NCI-H82 (cell line): ENCODE results near the gene UGT8.
"Not testable (repeated sequence)": the region's sequence is repeated elsewhere in the genome, so short reads cannot be mapped to it uniquely, and the experiment has no call there.

ENCODE experiments used
- DNase-seq: peaks from one replicate; lab custom pipeline; 2025; lab: John Stamatoyannopoulos, UW

The UGT8 gene, protein sequence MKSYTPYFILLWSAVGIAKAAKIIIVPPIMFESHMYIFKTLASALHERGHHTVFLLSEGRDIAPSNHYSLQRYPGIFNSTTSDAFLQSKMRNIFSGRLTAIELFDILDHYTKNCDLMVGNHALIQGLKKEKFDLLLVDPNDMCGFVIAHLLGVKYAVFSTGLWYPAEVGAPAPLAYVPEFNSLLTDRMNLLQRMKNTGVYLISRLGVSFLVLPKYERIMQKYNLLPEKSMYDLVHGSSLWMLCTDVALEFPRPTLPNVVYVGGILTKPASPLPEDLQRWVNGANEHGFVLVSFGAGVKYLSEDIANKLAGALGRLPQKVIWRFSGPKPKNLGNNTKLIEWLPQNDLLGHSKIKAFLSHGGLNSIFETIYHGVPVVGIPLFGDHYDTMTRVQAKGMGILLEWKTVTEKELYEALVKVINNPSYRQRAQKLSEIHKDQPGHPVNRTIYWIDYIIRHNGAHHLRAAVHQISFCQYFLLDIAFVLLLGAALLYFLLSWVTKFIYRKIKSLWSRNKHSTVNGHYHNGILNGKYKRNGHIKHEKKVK

DNA sequence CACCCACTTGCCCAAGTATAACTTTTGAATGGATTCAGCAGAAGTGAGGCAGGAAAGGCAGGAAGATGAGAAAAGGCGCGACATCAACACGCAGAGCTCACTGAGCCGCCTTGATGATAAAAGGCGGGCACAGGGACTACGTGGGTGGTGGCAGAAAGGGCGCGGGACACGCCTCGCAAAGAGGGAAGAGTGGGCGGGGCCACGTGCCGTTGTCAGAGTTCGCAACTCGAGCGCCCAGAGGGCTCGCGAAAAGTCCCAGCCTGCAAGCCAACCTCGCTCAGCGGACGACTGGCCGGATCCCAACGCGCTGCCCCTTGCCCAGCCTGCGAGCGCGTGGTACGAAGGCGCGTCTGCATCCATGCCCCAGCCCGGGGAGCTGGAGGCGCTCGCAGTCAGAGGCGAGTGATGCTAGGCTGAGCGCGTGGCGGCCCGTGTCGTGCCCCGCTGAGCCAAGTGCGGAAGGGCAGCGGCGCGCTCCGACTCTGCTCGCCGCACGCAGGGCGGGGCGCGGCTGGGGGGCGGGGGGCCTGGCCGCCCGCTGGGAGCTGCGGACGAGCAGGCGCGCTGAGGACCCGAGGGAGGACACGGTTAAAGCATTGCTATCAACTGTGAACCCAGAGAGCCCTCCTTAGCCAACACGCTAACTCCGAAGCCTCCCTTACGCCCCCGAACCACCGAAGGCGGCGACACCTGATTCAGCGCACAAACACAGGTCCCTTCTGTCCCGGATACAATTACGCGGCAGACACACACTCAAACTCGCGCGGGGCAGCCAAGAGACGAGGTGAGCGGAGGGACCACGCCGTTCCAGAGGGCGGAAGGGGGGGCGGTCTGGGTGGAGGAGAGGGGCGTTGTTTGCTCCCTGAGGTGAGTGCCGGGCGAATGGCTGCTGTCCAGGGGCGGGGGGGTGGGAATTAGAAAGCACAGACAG, at the start of gene UGT8:
Gene UGT8 (plus strand): TSS at position 617 of the 931 bp plus-strand sequence. CDS start 24,074 bp downstream, outside the sequence.
- DNase-seq, result peak; percentile 64

DNA sequence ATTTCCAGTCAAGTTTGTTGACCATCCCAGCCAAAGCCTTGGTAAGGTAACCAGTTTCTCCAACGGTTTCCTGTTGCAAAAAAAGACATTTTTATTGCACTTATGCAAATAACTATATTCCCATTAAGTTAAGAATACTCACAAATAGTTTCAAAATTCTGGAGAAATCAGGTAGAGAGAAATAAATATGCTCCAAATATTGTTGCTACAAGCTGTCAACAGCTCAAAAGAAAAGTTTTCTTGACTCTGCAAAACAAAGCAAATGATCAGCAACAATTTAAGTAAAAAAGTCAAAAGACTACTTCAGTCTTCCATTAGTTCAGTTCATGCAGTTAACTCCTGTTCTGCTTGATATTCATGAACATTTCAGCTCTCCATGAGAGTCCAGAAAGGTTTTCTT, 49.0 kb upstream of the UGT8 start:
- no peak for DNase-seq

DNA sequence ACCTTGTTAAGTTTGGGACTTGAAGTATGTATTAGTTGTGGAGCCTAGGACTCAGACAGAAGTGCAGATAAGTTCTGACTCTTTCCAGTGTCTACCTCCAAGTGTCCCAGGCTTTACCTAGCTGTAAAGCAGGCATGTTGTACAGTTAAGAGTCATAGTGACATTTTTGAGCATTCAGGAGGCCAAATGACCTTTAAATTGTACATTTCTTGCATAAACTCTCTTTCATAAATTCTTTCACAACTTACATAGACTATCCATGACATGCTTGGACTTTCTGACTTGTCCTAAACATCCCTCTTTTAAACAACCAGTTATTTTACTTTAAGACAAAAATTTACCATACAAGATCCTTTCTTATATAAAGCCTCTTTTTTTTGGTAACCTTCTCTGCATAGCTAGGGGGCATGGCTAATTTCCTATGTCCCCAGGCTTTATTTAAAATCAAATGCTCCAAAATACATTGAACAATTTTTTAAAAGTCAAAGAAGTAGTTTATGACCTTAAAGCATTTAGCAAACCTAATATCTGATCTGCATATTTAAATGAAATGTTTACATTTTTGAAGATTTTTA, 40.1 kb upstream of the UGT8 start:
- no peak for DNase-seq

DNA sequence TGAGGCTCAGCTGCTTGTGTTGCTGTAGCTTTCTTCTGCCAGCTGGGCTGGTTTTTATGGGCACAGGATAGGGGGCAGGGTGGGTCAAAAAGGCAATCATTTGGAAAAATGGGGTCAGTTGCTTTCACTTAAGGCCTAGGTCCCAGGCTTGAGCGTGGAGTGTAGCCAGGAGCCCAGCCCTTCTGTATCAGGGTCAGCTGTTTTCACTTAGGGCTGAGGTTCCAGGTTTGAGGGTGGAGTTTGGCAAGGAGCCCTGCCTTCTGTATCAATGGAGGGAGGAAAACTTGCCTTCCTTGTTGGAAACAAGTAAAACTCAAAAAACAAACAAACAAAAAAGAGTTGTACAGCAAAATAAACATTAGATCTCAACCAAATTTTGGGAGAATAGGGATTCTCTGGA, 37.0 kb upstream of the UGT8 start:
- no peak for DNase-seq

DNA sequence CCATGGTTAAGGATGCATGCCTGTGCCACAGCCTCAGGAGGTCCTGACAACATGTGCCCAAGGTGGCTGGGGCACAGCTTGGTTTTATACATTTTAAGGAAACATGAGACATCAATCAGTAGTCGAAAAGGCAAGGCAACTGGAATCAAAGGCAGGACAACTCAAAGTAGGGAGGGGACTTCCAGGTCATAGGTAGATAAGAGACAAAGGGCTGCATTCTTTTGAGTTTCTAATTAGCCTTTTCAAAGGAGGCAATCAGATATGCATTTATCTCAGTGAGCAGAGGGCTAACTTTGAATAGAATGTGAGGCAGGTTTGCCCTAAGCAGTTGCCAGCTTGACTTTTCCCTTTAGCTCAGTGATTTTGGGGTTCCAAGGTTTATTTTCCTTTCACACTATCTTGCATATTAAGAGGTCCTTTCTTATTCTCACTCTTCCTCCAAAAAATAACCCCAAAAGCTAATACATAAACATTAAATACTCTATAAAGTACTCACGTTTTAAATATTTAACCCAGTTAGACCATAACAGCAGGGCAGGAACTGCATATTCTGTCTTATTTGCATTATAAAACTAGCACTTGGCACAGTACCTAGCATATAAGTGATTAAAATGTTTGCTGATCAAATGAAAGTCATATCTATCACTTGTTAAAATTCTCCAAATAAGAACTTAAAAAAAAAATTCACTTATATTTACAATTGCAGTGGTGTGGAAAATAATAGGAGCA, 36.3 kb upstream of the UGT8 start:
- DNase-seq, result no peak

DNA sequence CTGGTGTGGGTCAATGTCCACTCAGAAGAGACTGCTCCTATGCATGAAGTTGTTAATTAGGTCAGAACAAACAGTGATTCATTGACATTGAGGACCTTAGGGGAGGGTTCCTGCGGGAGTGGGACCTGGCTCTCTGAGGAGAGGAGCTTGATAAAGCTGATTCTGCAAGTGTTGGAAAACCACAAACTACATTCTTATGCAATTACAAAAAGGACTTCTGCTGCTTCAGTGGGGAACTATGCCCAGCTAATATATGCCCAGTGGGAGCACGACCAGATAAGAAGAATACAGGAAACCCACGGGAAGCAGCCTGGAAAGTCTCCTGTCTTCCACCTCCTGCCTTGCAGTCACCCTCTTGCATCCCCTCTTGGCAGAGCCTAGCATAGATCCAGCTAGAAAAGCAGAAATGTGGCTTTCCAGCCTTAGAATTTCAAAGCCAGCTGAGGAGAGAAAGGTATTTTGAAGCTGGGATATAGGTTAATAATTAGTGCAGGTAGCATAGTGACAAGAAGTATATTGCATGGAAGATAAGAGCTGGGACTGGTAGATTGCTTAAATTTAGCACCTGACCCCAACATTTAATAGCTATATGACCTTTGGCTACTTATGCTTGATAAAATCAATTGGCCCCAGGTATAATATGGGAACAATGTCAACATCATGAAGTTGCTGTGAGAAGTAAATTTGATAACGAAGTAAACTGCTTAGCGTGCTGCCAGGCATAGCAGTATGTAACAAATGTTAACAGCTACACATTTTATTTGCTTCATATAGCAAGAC, 34.9 kb upstream of the UGT8 start:
- no peak for DNase-seq

DNA sequence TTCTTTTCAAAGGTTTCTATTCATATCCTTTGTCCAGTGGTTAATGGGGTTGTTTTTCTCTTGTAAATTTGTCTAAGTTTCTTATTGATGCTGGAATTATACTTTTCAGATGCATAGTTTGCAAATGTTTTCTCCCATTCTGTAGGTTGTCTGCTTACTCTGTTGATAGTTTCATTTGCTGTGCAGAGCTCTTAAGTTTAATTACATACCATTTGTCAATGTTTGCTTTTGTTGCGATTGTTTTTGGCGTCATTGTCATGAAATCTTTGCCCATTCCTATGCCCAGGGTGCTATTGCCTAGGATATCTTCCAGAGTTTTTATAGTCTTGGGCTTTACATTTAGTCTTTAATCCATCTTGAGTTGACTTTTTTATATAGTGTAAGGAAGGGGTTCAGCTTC, 21.2 kb upstream of the UGT8 start:
- DNase-seq, result no peak

DNA sequence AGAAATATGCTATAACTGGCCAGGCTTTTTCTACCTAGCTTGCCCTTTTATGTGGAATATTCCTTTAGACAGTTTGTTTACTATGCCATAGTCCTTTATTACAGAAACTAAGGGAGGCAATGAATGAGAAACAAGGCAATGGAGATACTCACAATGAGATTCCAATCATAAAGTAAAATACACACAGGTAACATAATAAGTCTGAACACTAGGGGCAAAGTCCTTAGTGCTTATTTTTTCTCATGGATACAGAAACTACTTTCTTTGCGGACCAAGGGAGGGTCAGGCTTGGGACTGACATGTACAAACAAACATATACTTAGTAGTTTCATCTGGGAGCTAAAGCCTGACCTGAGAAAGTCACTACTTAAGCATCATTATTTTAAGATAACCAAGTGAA, 16.0 kb upstream of the UGT8 start:
- DNase-seq, result no peak

DNA sequence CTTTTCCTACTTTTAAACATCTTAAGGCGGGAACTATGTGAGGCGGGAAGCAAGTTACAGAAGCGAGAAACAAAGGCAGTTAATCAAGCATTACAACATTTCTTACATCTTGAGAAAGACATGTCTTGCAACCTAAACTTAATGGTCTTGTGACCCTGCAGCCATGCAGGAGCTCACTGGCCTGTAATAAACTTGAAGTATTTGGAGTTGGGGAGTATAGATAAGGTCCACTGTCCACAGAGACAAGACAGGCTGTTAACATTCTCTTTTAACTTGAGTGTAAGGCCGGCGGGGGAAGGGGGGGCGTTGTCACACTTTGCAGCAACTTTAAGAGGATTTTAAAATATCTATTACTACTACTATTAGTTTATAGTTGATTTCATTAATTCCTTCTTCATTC, 10.3 kb upstream of the UGT8 start:
- DNase-seq, result no peak

DNA sequence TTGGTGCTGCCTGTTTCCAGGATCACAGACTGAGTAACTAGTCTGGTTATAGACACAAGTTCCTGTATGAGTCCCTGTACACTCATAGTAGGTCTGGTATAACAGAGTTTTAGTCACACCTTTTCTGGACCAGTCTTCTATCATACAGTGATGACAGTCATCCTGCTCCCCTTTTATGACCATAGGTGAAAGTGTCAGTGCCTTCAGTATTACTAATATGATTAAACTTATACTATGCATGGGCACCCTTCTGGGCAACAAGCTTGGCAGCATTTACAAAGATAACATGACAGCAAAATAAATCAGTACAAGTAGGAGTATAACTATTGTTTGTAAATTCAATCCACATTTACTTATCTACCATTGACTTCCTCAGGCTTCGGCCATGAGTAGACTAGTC, 8.2 kb upstream of the UGT8 start:
- DNase-seq, result not testable (repeated sequence)

DNA sequence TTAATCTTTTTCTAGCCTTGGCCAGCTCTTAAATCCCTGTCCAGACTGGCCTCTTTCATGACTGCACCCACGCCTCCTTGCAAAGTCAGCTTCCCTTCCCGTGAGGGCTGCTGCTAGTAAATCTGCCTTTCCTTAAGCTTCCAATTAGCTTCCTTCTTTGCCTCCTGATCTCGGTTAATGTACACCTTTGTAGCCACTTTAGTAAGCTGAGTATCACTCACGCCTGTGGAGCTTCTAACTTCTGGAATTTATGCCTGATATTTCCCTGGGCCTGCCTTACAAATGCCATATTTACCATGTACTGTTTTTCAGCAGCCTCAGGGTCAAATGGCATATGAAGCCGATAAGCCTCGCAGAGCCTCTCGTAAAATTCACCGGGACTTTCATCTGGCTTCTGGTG, 5.1 kb upstream of the UGT8 start:
- peak; percentile 1 for DNase-seq

DNA sequence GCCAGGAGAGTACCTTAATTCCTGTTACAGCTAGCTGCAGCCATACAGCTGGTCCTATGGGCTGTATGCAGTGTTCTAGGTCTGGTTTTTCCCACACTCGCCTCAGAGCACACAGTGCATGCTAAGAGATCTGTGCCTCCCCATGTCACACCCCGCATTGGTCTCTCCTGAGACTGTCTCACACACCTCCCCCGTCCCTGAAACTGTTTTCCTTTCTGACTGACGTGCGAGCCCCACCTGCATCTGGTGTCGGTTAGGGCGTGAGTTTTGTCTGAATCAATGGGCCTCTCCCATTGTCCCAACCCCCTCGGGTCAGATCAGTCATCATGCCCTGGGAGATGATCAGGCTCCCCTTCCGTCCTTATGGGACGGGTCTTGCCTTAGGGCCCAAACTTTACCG, 3.4 kb upstream of the UGT8 start:
- no peak for DNase-seq

DNA sequence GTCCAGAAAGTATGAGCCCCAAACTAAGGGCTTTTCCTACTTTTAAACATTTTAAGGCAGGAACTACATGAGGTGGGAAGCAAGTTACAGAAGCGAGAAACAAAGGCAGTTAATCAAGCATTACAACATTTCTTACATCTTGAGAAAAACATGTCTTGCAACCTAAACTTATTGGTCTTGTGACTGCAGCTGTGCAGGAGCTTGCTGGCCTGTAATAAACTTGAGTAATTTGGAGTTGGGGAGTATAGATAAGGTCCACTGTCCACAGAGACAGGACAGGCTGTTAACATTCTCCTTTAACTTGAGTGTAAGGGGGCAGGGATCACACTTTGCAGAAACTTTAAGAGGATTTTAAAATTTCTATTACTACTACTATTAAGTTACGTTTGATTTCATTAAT, 2.7 kb upstream of the UGT8 start:
- no peak for DNase-seq

DNA sequence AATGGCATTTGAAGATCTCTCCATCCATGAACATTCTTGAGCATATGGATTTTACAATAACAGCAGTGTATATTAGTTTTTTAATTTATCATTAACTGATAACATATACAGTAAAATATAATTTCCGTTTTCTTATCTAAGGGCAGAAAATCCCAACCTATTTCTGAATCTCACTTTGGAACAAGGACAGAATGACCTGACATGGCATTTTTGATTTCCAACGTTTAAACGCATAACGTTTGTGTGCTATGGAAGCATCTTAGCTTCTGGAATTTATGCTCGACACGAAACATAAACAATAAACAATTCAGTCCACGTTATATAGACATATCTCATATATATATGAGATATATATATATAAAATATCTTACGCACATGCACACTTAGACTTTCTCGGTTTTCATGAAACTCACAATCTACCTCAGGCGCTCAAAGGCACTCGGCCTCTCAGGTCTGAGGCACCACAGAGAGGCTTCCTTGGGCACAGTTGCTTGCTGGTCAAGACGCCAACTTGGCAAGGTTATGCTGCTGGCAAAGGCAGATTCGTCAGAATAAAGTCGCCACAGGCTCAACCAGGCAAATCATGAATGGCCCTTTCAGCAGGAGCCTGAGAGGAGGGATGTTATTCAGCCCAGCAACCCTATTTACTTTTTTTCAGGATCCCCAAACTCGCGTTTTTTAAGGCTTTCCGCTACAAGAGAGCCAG, 1.0 kb upstream of the UGT8 start:
- DNase-seq, result no peak

DNA sequence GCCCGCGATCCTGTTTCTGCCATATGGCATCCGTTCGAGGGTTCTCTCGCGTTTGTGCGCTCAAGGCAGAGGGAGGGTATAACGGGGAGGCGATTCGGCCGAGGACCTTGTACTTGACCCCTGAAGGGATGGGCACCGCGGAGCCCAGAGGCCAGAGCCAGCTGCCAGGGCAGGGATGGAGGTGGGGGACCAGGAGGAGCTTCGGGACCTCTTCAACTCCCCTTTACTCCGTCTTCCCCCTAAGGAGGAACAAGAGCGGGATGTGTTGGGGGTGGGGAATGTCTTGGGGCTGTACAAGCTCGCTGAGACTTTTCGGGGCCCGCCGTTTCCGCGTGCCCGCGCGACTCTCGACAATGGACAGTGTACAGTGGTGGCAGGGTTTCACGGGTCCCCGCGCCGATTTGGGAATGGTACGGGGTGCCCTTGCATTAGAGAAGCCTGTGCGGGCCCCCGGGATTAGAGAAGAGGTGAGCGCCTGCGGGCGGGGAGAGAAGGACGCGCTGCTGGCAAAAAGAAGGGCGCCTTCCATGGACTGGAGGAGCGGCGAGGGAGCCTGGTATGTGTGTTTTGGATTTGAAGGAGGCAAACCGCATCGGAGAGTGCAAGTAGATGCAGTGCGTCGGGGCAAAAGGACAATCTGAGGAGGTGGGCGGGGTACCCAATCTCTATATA, 760 bp downstream of the UGT8 start:
- DNase-seq, result peak; percentile 48

DNA sequence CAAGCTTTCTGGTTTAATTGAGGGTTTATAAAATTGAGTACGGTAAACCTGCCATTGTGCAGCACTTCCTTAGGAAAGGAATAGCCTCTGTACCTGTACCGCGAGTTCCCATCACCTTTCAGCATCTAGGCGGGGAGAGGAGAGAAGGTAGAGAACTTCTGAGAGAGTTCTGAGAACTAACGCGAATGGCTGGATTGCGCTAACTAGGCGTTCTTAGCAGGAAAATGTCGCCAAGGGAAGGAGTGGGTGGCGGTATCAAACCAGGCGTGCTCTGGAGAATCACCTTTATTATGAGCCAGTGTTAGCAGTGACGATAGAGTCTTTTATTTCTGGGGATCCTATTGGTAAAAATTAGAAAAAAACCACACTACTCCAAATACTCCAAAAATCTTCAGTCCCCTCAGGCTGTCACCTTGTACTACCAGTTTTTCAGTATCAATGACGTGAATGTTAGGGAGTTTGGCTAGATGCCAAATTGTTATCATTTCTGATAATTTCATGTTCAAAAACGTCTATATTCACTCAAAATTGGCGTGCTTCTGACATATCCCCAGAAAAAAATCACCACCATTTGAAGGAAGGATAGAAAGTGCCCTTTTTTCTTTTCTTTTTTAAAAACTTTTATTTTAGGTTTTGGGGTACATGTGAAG, 1.4 kb downstream of the UGT8 start:
- DNase-seq, result peak; percentile 26

DNA sequence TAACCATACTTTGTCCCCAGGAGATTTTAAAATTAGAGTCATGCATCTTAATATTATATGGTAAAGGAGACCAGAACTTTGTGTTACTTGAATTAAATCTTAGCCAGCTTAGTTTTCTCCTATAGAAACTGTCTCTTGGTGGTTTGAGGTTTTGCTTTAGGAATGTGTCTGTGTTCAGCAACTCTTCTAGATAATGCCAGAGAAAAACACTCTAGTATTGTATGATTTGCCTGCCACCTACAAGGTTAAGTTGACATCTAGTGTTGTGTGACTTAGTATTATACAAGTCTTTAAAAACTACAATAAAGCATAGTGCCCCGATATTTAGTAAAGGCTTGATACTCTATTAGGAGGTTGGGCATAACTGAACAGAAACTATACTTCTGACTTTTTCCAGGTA, 2.1 kb downstream of the UGT8 start:
- no peak for DNase-seq

DNA sequence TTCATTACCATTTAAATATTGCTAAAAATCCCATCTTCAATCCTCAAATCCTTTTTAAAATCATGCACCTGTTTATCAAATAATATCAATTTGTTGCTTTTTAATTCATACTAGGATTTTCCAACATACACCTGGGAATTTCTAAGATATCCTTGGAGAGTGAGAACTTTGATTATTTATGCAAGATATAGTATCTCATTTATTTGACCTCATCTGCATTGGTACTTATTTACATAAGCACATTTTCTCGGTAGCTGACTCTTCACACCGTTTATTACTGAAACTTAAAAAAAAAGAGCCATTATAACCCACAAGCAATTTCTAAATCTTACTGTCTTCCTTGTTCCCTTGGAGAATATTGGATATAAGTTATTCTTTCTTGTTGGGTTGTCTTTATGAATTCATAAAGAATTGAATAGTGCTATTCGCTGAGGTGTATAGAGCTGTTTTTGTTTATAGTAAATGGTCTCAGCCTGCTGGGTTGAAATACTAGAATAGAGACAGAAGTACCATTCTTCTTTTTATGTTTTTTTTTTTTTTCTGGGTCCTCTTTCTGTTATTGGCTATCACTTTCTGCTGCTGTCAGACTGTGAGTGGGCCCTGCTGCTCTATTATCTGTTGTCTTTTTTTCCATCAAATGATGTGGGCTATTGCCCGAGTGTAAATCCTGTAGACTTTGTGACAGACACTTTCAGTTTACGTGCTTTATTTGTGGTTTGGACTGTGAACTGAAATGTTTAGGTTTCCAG, 2.9 kb downstream of the UGT8 start:
- no peak for DNase-seq

DNA sequence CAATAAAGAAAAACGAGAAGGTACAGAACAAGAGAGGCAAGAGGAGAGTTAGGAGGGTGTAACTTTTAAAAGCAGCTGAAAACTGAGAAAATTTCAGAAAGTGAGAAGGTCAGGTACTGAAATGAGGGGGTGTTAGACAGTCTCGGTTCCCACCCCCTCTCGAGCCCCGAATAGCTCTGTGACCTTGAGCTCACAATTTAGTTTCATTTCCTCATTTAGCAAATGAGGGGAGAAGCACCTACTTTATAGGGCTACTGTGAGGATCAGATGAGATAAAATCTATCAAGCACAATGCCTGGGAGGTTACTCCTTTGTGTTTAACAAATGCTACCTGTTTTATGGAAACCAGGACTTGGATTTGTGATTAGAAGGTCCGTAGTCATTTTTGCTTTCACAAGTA, 4.9 kb downstream of the UGT8 start:
- DNase-seq, result no peak
